ENCODE data around the gene PDE4D. TPM values are rescaled to one million over a fixed set of nuclear protein-coding genes. Genes with fewer than 3 reads are reported as not detected.
A peak's percentile ranks its signal among the peaks of the same experiment; 100 is the strongest.

PDE4D gene
- total RNA-seq, 1 donor from 2014 or later = 27.4 TPM

GRCh38 chr5:59348189-59348588 is 545.3 kb downstream of the PDE4D start:
- DNase-seq (ENCODE audit: extremely low read depth, low read depth, low spot score) = no peak

- DNase-seq (ENCODE audit: extremely low read depth, low read depth, low spot score) = no peak
Measured at GRCh38 chr5:59346982-59347381, 546.5 kb downstream of the PDE4D start.

GRCh38 chr5:59346514-59346913 is 547.0 kb downstream of the PDE4D start:
- DNase-seq (ENCODE audit: extremely low read depth, low read depth, low spot score) = no peak

GRCh38 chr5:59342181-59342580 is 551.3 kb downstream of the PDE4D start:
- no peak for DNase-seq (ENCODE audit: extremely low read depth, low read depth, low spot score)

- no peak for DNase-seq (ENCODE audit: extremely low read depth, low read depth, low spot score)
Measured at GRCh38 chr5:59341760-59342159, 551.8 kb downstream of the PDE4D start.

GRCh38 chr5:59341155-59341554 is 552.4 kb downstream of the PDE4D start:
- no peak for DNase-seq (ENCODE audit: extremely low read depth, low read depth, low spot score)

GRCh38 chr5:59340637-59341036 is 552.9 kb downstream of the PDE4D start:
- no peak for DNase-seq (ENCODE audit: extremely low read depth, low read depth, low spot score)

GRCh38 chr5:59337240-59337639 is 556.3 kb downstream of the PDE4D start:
- no peak for DNase-seq (ENCODE audit: extremely low read depth, low read depth, low spot score)

- no peak for DNase-seq (ENCODE audit: extremely low read depth, low read depth, low spot score)
Measured at GRCh38 chr5:59335544-59335943, 558.0 kb downstream of the PDE4D start.

GRCh38 chr5:59333416-59333815 is 560.1 kb downstream of the PDE4D start:
- DNase-seq (ENCODE audit: extremely low read depth, low read depth, low spot score) = no peak

GRCh38 chr5:59332236-59332973 is 561.1 kb downstream of the PDE4D start:
- no peak for DNase-seq (ENCODE audit: extremely low read depth, low read depth, low spot score)

- DNase-seq (ENCODE audit: extremely low read depth, low read depth, low spot score) = no peak
Measured at GRCh38 chr5:59330680-59331079, 562.8 kb downstream of the PDE4D start.

- DNase-seq (ENCODE audit: extremely low read depth, low read depth, low spot score) = peak; percentile 52
Measured at GRCh38 chr5:59328709-59329296, 564.7 kb downstream of the PDE4D start.

- no peak for DNase-seq (ENCODE audit: extremely low read depth, low read depth, low spot score)
Measured at GRCh38 chr5:59327191-59327980, 566.1 kb downstream of the PDE4D start.

GRCh38 chr5:59326596-59326995 is 566.9 kb downstream of the PDE4D start:
- DNase-seq (ENCODE audit: extremely low read depth, low read depth, low spot score) = no peak

- no peak for DNase-seq (ENCODE audit: extremely low read depth, low read depth, low spot score)
Measured at GRCh38 chr5:59325070-59325469, 568.5 kb downstream of the PDE4D start.

- DNase-seq (ENCODE audit: extremely low read depth, low read depth, low spot score) = no peak
Measured at GRCh38 chr5:59322894-59323293, 570.6 kb downstream of the PDE4D start.

- DNase-seq (ENCODE audit: extremely low read depth, low read depth, low spot score) = no peak
Measured at GRCh38 chr5:59322058-59322457, 571.5 kb downstream of the PDE4D start.

- no peak for DNase-seq (ENCODE audit: extremely low read depth, low read depth, low spot score)
Measured at GRCh38 chr5:59321642-59322041, 571.9 kb downstream of the PDE4D start.

GRCh38 chr5:59320420-59320819 is 573.1 kb downstream of the PDE4D start:
- DNase-seq (ENCODE audit: extremely low read depth, low read depth, low spot score) = no peak

- no peak for DNase-seq (ENCODE audit: extremely low read depth, low read depth, low spot score)
Measured at GRCh38 chr5:59319250-59319649, 574.3 kb downstream of the PDE4D start.

- DNase-seq (ENCODE audit: extremely low read depth, low read depth, low spot score) = no peak
Measured at GRCh38 chr5:59317774-59318205, 575.7 kb downstream of the PDE4D start.
